ENCODE measurements around the gene TMEM259. TPM values are rescaled to one million over a fixed set of nuclear protein-coding genes. Genes with fewer than 3 reads are reported as not detected.

The TMEM259 gene
- total and polyA plus RNA-seq, 2 of the 8 experiments (the other 6 are each of a cell fraction or from before 2014, with no cell fraction given), result 140 to 243 TPM

DNA sequence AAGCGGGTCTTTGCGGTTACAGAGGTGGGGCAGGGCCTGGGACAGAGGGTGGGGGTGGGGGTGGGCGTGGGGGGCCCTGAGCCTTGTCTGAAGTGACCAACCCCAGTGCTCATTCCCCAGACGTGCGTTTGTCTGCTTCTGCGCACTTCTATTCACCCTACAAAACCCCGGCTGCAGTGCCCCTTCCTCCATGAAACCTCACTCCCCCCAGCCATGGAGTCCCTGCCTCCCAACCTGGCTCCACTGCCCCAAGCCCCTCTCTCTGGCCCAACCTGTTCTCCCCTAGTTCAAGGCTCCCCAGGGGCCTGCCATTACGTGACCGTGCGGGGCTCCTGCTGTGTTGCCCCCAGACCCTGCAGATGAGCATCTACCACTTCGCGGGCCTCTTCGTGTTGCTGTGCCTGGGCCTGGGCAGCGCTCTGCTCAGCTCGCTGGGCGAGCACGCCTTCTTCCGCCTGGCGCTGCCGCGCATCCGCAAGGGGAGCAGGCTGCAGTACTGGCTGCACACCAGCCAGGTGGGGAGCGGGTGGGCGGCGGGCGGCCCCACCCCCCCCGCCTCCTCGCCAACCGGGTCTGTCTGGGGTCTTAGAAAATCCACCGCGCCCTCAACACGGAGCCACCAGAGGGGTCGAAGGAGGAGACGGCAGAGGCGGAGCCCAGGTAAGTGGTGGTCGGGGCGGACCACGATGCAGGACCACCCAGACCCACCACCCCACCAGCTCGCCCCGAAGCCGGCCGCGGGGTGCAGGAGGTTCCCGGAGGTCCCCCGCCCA, 12.5 kb downstream of the TMEM259 start:
- 95% methylated on average over 22 of the region's 45 CpGs; no CpG with 5 or more reads in 1 of the 2 experiments for WGBS, 2 experiments (ENCODE audit: extremely low coverage in 1 of 2, insufficient coverage in 1 of 2, insufficient read length in 1 of 2, insufficient replicate concordance in 2 of 2, low coverage in 1 of 2, low lambda C conversion rate in 2 of 2, missing lambda C conversion rate in 1 of 2)
- Histone ChIP-seq H2BK12ac (ENCODE audit: low read depth, low read length) (no peak overlapping the region), H3K4me1 (replicated peaks in 1 of 4; ENCODE audit: control insufficient read depth in 3 of 4, insufficient read depth in 4 of 4, low read length in 3 of 4) (no peaks in the 10 kb centered on the region), H3K9ac (replicated peaks in 1 of 4; ENCODE audit: extremely low read depth in 1 of 4, low read depth in 3 of 4, low read length in 3 of 4) (no peak overlapping the region), H3K14ac (ENCODE audit: insufficient read length) (no peak overlapping the region), H3K27me3 (replicated peaks in 1 of 4; ENCODE audit: control insufficient read depth in 3 of 4, extremely low read depth in 1 of 4, insufficient read depth in 3 of 4, low read length in 3 of 4) (no peaks in the 10 kb centered on the region), H4K5ac (ENCODE audit: insufficient read length, low read depth, low read length) (no peak overlapping the region), H3K9me3 (ENCODE audit: insufficient read depth in 2 of 2, low read depth in 1 of 2, low read length in 1 of 2) (no peaks in the 10 kb centered on the region), H2BK20ac (ENCODE audit: low read length) (no peak overlapping the region), H4K8ac (ENCODE audit: extremely low read depth, insufficient read depth, low read length) (0 out of 2 replicates have a peak overlapping the region, but pooled peaks have one; percentile 51), H3K23me2 (ENCODE audit: low read depth, low read length) (no peaks in the 10 kb centered on the region), H2AFZ (ENCODE audit: low read length) (no peak overlapping the region), H3K27ac (ENCODE audit: low read depth, low read length) (no peak overlapping the region), H3K4me3 (ENCODE audit: extremely low read depth in 1 of 4, insufficient read depth in 2 of 4, low read depth in 3 of 4, low read length in 4 of 4) (no peak overlapping the region), H3K56ac (replicated peaks; ENCODE audit: insufficient read length, low read depth, low read length) (no peak overlapping the region), H3K4me2 (ENCODE audit: insufficient read depth in 1 of 2, low read depth in 2 of 2, low read length in 2 of 2) (no peak overlapping the region), H3K4ac (replicated peaks; ENCODE audit: insufficient read length, low read depth, low read length) (no peak overlapping the region), H2BK15ac (ENCODE audit: low read length) (no peak overlapping the region), H3K18ac (ENCODE audit: extremely low read depth, low read length) (no peak overlapping the region), H3K79me1 (ENCODE audit: low read depth, low read length) (no peaks in the 10 kb centered on the region), H2BK5ac (ENCODE audit: low read depth, low read length) (no peak overlapping the region; the same call in 1 of the 2 replicates), H4K91ac (replicated peaks; ENCODE audit: insufficient read length, low read length) (no peak overlapping the region), H3K79me2 (ENCODE audit: control insufficient read depth in 1 of 2, insufficient read depth in 2 of 2, low read length in 2 of 2) (peaks cover 0 to 5% of the 10 kb centered on the region in 2 experiments; a peak in 1 of 4 replicates), H4K20me1 (replicated peaks in 1 of 2; ENCODE audit: control insufficient read depth in 1 of 2, insufficient read depth in 2 of 2, low read length in 2 of 2) (peaks cover 0 to 11% of the 10 kb centered on the region in 2 experiments), H3K23ac (ENCODE audit: insufficient read length) (no peak overlapping the region), H2BK120ac (replicated peaks; ENCODE audit: low read depth, low read length) (no peak overlapping the region), H2AK5ac (ENCODE audit: low read depth, low read length) (no peak overlapping the region), H3K36me3 (ENCODE audit: control insufficient read depth in 2 of 4, insufficient read depth in 4 of 4, low read length in 3 of 4) (peaks cover 8 to 47% (median 11%) of the 10 kb centered on the region in 4 experiments; a peak in 6 of 8 replicates)
- ChIA-PET CTCF (ENCODE audit: partially characterized antibody) (no interaction called here), POLR2A (ENCODE audit: partially characterized antibody) (interaction anchor here (1.2 to 7.7 kb wide), 5 partner anchors 13 to 213 kb away, joined by 4 to 81 read pairs (median 8); partner anchors contain the start of genes ABCA7 and CNN2)
- DNase-seq (ENCODE audit: low read depth in 1 of 2, low spot score in 2 of 2) (no peak), FAIRE-seq (no peak)
- no peak for TF ChIP-seq CTCF (IDR thresholded peaks at IDR 0.05; ENCODE audit: control extremely low read depth in 1 of 3, insufficient read depth in 1 of 3, low read depth in 1 of 3, low read length in 3 of 3)
- no peak for TF ChIP-seq CBX8 (IDR thresholded peaks at IDR 0.05; ENCODE audit: borderline replicate concordance, low read depth, low read length)
- TF ChIP-seq TAF7 (optimal IDR thresholded peaks at IDR 0.05; ENCODE audit: borderline replicate concordance, low read depth, low read length), result no peak
- TF ChIP-seq ASH2L (IDR thresholded peaks at IDR 0.05; ENCODE audit: low read length), result no peak
- TF ChIP-seq, protein P1, sequence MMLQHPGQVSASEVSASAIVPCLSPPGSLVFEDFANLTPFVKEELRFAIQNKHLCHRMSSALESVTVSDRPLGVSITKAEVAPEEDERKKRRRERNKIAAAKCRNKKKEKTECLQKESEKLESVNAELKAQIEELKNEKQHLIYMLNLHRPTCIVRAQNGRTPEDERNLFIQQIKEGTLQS (IDR thresholded peaks at IDR 0.05; ENCODE audit: insufficient read depth, low read depth, low read length), result no peak
- TF ChIP-seq SIRT6 (IDR thresholded peaks at IDR 0.05; ENCODE audit: low read length), result no peak

Measured in H1 (cell line).